WTC11 (cell line): Measurements from ENCODE around the gene ZCCHC10. TPM values are rescaled to one million over a fixed set of nuclear protein-coding genes. Genes with fewer than 3 reads are reported as not detected.

Experiments
- CBFB ChIP-seq: sonication (generic); formaldehyde crosslinking; IDR thresholded peaks from 2 replicates; pipeline ENCODE4 v1.8.1; 2022; ENCODE audit warnings: mild to moderate bottlenecking, low read depth, missing genetic modification reagents
- CDX4 ChIP-seq: fragments of 250-450 bp; sonication (Bioruptor Pico); IDR thresholded peaks from 2 replicates; pipeline ENCODE4 v1.9.0; 2021; ENCODE audit warnings: moderate library complexity, mild to moderate bottlenecking, inconsistent platforms, borderline replicate concordance
- ESRRA ChIP-seq: sonication (generic); formaldehyde crosslinking; IDR thresholded peaks from 2 replicates; pipeline ENCODE4 v1.8.1; 2022; ENCODE audit warnings: mild to moderate bottlenecking, missing genetic modification reagents, borderline replicate concordance
- FOXJ3 ChIP-seq: sonication (generic); formaldehyde crosslinking; IDR thresholded peaks from 2 replicates; pipeline ENCODE4 v1.9.0; 2021; ENCODE audit warnings: missing genetic modification reagents, mild to moderate bottlenecking, borderline replicate concordance
- MAX ChIP-seq: sonication (generic); formaldehyde crosslinking; IDR thresholded peaks from 2 replicates; pipeline ENCODE4 v1.8.0; 2022; ENCODE audit warnings: mild to moderate bottlenecking, missing genetic modification reagents
- MXD4 ChIP-seq: fragments of 250-450 bp; sonication (Bioruptor Pico); IDR thresholded peaks from 2 replicates; pipeline ENCODE4 v1.8.0; 2021; ENCODE audit warnings: mild to moderate bottlenecking, moderate library complexity, borderline replicate concordance
- PRRX2 ChIP-seq: fragments of 250-450 bp; sonication (Bioruptor Pico); IDR thresholded peaks from 2 replicates; pipeline ENCODE4 v1.8.0; 2021; ENCODE audit warnings: mild to moderate bottlenecking
- RELA ChIP-seq: sonication (generic); formaldehyde crosslinking; IDR thresholded peaks from 2 replicates; pipeline ENCODE4 v1.8.1; 2022; ENCODE audit warnings: missing genetic modification reagents, mild to moderate bottlenecking, borderline replicate concordance
- SOX15 ChIP-seq: fragments of 250-450 bp; sonication (Bioruptor Pico); IDR thresholded peaks from 2 replicates; pipeline ENCODE4 v1.9.0; 2021; ENCODE audit warnings: mild to moderate bottlenecking
- TEAD1 ChIP-seq: sonication (generic); formaldehyde crosslinking; IDR thresholded peaks from 2 replicates; pipeline ENCODE4 v1.8.0; 2022; ENCODE audit warnings: mild to moderate bottlenecking, missing genetic modification reagents
- ZNF232 ChIP-seq: sonication (generic); formaldehyde crosslinking; IDR thresholded peaks from 2 replicates; pipeline ENCODE4 v1.8.0; 2022; ENCODE audit warnings: mild to moderate bottlenecking, missing genetic modification reagents
- ZNF396 ChIP-seq: fragments of 250-450 bp; sonication (Bioruptor Pico); IDR thresholded peaks from 2 replicates; pipeline ENCODE4 v1.8.0; 2021; ENCODE audit warnings: mild to moderate bottlenecking, moderate library complexity, borderline replicate concordance
- ZNF416 ChIP-seq: fragments of 250-450 bp; sonication (Bioruptor Pico); IDR thresholded peaks from 2 replicates; pipeline ENCODE4 v1.9.0; 2021; ENCODE audit warnings: mild to moderate bottlenecking, inconsistent platforms
- total RNA-seq: library from RNA; stranded (reverse); gene quantifications from 3 replicates; pipeline ENCODE4 v1.2.3, GENCODE V29; 2021
- TF ChIP-seq, protein P1 (sequence below): sonication (generic); formaldehyde crosslinking; IDR thresholded peaks from 2 replicates; pipeline ENCODE4 v1.8.0; 2023; ENCODE audit warnings: missing genetic modification reagents, mild to moderate bottlenecking, borderline replicate concordance
- TF ChIP-seq, protein P2 (sequence below): sonication (generic); formaldehyde crosslinking; IDR thresholded peaks from 2 replicates; pipeline ENCODE4 v1.8.0; 2022; ENCODE audit warnings: mild to moderate bottlenecking, missing genetic modification reagents
- TF ChIP-seq, protein P3 (sequence below): sonication (generic); formaldehyde crosslinking; IDR thresholded peaks from 2 replicates; pipeline ENCODE4 v1.8.1; 2022; ENCODE audit warnings: mild to moderate bottlenecking, missing genetic modification reagents, moderate library complexity, borderline replicate concordance
- TF ChIP-seq, protein P4 (sequence below): sonication (generic); formaldehyde crosslinking; IDR thresholded peaks from 2 replicates; pipeline ENCODE4 v1.8.1; 2022; ENCODE audit warnings: low read depth, mild to moderate bottlenecking, moderate library complexity, missing genetic modification reagents, borderline replicate concordance
- TF ChIP-seq, protein P5 (sequence below): fragments of 250-450 bp; sonication (Bioruptor Pico); conservative IDR thresholded peaks from 2 replicates; pipeline ENCODE4 v1.9.0; 2021; ENCODE audit warnings: mild to moderate bottlenecking
- TF ChIP-seq, protein P6 (sequence below): sonication (generic); formaldehyde crosslinking; IDR thresholded peaks from 2 replicates; pipeline ENCODE4 v1.8.0; 2022; ENCODE audit warnings: mild to moderate bottlenecking, missing genetic modification reagents
- TF ChIP-seq, protein P7 (sequence below): sonication (generic); formaldehyde crosslinking; IDR thresholded peaks from 2 replicates; pipeline ENCODE4 v1.8.1; 2022; ENCODE audit warnings: missing genetic modification reagents, borderline replicate concordance

ZCCHC10 gene
- total RNA-seq, 1 experiment from 2014 or later, result 22.9 TPM

- TF ChIP-seq, protein P1, sequence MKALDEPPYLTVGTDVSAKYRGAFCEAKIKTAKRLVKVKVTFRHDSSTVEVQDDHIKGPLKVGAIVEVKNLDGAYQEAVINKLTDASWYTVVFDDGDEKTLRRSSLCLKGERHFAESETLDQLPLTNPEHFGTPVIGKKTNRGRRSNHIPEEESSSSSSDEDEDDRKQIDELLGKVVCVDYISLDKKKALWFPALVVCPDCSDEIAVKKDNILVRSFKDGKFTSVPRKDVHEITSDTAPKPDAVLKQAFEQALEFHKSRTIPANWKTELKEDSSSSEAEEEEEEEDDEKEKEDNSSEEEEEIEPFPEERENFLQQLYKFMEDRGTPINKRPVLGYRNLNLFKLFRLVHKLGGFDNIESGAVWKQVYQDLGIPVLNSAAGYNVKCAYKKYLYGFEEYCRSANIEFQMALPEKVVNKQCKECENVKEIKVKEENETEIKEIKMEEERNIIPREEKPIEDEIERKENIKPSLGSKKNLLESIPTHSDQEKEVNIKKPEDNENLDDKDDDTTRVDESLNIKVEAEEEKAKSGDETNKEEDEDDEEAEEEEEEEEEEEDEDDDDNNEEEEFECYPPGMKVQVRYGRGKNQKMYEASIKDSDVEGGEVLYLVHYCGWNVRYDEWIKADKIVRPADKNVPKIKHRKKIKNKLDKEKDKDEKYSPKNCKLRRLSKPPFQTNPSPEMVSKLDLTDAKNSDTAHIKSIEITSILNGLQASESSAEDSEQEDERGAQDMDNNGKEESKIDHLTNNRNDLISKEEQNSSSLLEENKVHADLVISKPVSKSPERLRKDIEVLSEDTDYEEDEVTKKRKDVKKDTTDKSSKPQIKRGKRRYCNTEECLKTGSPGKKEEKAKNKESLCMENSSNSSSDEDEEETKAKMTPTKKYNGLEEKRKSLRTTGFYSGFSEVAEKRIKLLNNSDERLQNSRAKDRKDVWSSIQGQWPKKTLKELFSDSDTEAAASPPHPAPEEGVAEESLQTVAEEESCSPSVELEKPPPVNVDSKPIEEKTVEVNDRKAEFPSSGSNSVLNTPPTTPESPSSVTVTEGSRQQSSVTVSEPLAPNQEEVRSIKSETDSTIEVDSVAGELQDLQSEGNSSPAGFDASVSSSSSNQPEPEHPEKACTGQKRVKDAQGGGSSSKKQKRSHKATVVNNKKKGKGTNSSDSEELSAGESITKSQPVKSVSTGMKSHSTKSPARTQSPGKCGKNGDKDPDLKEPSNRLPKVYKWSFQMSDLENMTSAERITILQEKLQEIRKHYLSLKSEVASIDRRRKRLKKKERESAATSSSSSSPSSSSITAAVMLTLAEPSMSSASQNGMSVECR (CRISPR knock-in tag), result peak; percentile 87; the same call in 1 of the 2 replicates
- no peak for TF ChIP-seq ZNF396 (CRISPR knock-in tag)
- TF ChIP-seq, protein P2, sequence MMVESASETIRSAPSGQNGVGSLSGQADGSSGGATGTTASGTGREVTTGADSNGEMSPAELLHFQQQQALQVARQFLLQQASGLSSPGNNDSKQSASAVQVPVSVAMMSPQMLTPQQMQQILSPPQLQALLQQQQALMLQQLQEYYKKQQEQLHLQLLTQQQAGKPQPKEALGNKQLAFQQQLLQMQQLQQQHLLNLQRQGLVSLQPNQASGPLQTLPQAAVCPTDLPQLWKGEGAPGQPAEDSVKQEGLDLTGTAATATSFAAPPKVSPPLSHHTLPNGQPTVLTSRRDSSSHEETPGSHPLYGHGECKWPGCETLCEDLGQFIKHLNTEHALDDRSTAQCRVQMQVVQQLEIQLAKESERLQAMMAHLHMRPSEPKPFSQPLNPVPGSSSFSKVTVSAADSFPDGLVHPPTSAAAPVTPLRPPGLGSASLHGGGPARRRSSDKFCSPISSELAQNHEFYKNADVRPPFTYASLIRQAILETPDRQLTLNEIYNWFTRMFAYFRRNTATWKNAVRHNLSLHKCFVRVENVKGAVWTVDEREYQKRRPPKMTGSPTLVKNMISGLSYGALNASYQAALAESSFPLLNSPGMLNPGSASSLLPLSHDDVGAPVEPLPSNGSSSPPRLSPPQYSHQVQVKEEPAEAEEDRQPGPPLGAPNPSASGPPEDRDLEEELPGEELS (CRISPR knock-in tag), result peak; percentile 68; the same call in 1 of the 2 replicates
- no peak for TF ChIP-seq RELA (CRISPR knock-in tag)
- no peak for TF ChIP-seq MXD4 (CRISPR knock-in tag)
- TF ChIP-seq, protein P3, sequence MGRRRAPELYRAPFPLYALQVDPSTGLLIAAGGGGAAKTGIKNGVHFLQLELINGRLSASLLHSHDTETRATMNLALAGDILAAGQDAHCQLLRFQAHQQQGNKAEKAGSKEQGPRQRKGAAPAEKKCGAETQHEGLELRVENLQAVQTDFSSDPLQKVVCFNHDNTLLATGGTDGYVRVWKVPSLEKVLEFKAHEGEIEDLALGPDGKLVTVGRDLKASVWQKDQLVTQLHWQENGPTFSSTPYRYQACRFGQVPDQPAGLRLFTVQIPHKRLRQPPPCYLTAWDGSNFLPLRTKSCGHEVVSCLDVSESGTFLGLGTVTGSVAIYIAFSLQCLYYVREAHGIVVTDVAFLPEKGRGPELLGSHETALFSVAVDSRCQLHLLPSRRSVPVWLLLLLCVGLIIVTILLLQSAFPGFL, result no peak
- TF ChIP-seq, protein P4, sequence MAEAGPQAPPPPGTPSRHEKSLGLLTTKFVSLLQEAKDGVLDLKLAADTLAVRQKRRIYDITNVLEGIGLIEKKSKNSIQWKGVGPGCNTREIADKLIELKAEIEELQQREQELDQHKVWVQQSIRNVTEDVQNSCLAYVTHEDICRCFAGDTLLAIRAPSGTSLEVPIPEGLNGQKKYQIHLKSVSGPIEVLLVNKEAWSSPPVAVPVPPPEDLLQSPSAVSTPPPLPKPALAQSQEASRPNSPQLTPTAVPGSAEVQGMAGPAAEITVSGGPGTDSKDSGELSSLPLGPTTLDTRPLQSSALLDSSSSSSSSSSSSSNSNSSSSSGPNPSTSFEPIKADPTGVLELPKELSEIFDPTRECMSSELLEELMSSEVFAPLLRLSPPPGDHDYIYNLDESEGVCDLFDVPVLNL (CRISPR knock-in tag), result no peak
- TF ChIP-seq ZNF416 (CRISPR knock-in tag), result no peak
- TF ChIP-seq PRRX2 (CRISPR knock-in tag), result no peak
- TF ChIP-seq TEAD1 (CRISPR knock-in tag), result peak; percentile 20; the same call in 1 of the 2 replicates
- TF ChIP-seq FOXJ3 (CRISPR knock-in tag), result no peak
- TF ChIP-seq SOX15 (CRISPR knock-in tag), result no peak
- no peak; the same call in 1 of the 2 replicates for TF ChIP-seq ESRRA (CRISPR knock-in tag)
- 0 out of 2 replicates have a peak, but pooled peaks have one; percentile 37 for TF ChIP-seq ZNF232 (CRISPR knock-in tag)
- no peak for TF ChIP-seq CDX4
- peak; percentile 47; the same call in 1 of the 2 replicates for TF ChIP-seq MAX (CRISPR knock-in tag)
- TF ChIP-seq, protein P5, sequence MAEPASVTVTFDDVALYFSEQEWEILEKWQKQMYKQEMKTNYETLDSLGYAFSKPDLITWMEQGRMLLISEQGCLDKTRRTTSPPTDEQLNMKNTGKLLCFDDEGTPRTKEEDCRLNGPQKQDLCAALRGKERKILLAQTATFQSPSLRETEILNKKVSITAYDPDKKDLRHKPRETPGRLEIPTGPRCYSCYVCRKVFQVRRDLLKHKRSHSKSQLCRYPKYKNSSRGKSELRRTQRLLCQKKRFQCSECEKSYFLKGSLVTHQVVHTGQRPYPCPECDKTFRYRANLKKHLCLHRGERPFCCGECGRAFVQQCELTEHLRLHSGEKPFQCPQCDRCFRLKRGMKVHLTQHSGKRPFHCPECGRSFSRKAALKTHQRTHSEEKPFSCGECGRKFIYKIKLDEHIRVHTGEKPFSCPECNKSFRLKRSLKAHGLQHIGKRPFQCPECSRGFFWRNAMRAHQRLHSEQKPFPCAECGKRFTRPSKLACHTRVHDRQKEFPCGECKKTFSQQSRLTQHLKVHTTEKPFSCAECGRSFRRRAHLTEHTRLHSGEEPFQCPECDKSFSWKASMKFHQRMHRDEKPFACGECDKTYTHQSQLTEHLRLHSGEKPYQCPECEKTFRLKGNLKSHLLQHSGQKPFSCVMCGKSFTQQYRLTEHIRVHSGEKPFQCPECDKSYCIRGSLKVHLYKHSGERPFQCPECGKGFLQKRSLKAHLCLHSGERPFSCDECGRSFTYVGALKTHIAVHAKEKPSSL (CRISPR knock-in tag), result no peak
- TF ChIP-seq, protein P6, sequence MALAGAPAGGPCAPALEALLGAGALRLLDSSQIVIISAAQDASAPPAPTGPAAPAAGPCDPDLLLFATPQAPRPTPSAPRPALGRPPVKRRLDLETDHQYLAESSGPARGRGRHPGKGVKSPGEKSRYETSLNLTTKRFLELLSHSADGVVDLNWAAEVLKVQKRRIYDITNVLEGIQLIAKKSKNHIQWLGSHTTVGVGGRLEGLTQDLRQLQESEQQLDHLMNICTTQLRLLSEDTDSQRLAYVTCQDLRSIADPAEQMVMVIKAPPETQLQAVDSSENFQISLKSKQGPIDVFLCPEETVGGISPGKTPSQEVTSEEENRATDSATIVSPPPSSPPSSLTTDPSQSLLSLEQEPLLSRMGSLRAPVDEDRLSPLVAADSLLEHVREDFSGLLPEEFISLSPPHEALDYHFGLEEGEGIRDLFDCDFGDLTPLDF (CRISPR knock-in tag), result 0 out of 2 replicates have a peak, but pooled peaks have one; percentile 15
- TF ChIP-seq, protein P7, sequence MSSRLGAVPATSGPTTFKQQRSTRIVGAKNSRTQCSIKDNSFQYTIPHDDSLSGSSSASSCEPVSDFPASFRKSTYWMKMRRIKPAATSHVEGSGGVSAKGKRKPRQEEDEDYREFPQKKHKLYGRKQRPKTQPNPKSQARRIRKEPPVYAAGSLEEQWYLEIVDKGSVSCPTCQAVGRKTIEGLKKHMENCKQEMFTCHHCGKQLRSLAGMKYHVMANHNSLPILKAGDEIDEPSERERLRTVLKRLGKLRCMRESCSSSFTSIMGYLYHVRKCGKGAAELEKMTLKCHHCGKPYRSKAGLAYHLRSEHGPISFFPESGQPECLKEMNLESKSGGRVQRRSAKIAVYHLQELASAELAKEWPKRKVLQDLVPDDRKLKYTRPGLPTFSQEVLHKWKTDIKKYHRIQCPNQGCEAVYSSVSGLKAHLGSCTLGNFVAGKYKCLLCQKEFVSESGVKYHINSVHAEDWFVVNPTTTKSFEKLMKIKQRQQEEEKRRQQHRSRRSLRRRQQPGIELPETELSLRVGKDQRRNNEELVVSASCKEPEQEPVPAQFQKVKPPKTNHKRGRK (CRISPR knock-in tag), result no peak
- TF ChIP-seq CBFB (CRISPR knock-in tag), result no peak
These were observed 25.4 kb upstream of the ZCCHC10 start, which contains the start of gene HSPA4 (continued) for GRCh38 chr5:133051542-133052316.
